AG10803 (cell line): ENCODE results near the gene PIRT.

ENCODE experiments used
- DNase-seq: peaks from one replicate; pipeline ENCODE4 v3.0.0; 2010; ENCODE audit warnings: low read depth
- H3K4me3 ChIP-seq: 2 replicates; pipeline ENCODE4 v1.5.1; 2011; ENCODE audit warnings: mild to moderate bottlenecking, low read length, control low read depth
- CTCF ChIP-seq: conservative IDR thresholded peaks from 2 replicates; pipeline ENCODE4 v1.5.1; 2011; ENCODE audit warnings: mild to moderate bottlenecking, low read length, control low read depth, inconsistent platforms

The PIRT gene

DNA sequence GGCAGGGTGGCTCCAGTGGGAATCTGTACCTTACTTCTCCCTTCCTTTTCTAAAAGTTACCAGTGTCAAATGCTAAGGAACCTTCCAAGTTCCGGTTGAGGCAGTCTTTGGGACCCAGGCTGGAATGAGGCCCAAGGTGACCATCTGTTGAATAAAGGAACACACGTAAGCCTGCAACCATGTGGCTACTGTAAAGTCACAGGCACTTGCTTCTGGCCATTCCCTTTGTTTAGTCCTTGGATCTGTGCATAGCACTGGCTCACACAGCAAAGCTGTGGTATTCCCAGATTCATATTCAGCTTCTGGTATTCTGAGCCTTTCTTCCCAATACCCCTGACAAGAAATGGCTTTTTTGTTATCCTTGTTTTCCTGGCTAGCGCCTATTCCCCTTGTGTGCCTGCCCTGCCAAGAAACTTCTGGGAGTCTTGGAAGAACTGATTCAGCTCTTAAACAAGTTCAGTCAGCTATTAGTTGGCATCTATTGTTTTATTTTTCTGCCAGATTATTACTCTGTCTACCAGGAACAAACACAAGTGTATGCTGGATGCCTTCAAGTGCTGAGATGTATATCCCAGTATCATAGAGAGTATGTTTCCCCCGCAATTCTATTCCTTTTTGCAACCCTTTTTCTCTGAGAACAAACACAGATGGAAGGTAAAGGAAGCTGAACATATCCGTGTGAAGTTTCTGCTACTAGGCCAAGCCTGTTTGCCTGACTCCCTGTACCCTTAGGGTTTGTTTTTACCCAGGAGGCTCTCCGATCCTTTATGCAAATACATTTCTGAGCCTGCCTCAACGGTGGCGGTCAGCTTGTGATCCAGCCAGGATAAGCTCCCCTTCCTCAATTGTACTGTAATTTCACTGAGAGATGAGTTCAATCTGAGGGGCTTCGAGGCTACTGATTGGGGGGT, 47.1 kb downstream of the PIRT start:
- DNase-seq = no peak
- TF ChIP-seq CTCF = no peak
- no peak overlapping the region for H3K4me3 ChIP-seq

DNA sequence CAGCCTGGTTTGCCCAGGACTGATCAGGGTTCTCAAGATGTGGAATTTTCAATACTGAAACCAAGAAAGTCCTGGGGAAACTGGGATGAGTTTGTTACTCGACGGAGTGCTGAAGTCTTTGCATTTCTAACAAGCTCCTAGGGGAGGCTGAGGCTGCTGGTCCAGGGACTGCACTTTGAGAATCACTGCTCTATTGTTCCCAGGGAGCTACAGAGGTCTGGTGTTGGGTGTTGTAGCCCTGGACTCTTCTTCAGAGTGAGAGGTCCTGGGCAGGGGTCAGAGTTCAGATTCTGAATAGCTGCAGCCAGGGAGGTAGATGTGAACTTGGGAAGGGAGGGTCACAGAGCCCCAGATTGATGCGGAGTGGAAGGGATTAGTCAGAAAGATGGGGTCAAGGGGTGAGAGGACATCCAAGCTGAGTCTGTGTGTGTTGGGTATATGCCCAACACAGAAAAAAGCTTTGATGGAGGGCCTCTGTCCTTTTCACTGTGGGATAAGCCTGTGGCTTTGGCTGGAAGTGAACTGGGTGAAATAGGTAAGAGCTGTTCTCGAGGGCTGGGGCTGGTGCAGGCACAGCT, 48.1 kb downstream of the PIRT start:
- DNase-seq = no peak
- H3K4me3 ChIP-seq = no peak overlapping the region
- no peak for TF ChIP-seq CTCF

- TF ChIP-seq CTCF = no peak
- DNase-seq = no peak
Observed at GRCh38 chr17:10787306-10788045, 50.4 kb downstream of the PIRT start.

GRCh38 chr17:10785295-10785694, 52.6 kb downstream of the PIRT start:
- TF ChIP-seq CTCF = no peak
- H3K4me3 ChIP-seq = no peak overlapping the region

More at GRCh38 chr17:10787306-10788045, 50.4 kb downstream of the PIRT start:
- H3K4me3 ChIP-seq = no peak overlapping the region

GRCh38 chr17:10779609-10780008, 58.3 kb downstream of the PIRT start:
- no peak overlapping the region for H3K4me3 ChIP-seq
- DNase-seq = no peak
- no peak for TF ChIP-seq CTCF

More at GRCh38 chr17:10785295-10785694, 52.6 kb downstream of the PIRT start:
- no peak for DNase-seq

DNA sequence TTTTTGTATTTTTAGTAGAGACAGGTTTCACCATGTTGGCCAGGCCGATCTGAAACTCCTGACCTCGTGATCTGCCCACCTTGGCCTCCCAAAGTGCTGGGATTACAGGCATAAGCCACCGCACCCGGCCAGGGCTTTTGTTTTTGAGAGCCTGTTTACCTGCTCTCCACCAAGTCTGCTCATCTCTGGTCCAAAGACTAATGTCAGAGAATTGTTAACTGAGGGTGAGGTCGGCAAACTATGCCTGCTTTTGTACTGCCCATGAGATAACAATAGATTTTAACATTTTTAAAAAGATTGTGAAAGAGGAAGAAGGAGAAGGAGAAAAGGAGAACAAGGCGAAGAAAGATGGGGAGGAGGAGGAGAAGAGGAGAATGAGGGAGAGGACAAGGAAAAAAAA, 60.0 kb downstream of the PIRT start:
- H3K4me3 ChIP-seq = no peak overlapping the region
- no peak for TF ChIP-seq CTCF
- no peak for DNase-seq
